ENCODE results near the gene TMEM130. TPM values are rescaled to one million over a fixed set of nuclear protein-coding genes. Genes with fewer than 3 reads are reported as not detected.

TMEM130 gene
- total RNA-seq, 1 experiment from 2014 or later: 1.7 TPM

DNA sequence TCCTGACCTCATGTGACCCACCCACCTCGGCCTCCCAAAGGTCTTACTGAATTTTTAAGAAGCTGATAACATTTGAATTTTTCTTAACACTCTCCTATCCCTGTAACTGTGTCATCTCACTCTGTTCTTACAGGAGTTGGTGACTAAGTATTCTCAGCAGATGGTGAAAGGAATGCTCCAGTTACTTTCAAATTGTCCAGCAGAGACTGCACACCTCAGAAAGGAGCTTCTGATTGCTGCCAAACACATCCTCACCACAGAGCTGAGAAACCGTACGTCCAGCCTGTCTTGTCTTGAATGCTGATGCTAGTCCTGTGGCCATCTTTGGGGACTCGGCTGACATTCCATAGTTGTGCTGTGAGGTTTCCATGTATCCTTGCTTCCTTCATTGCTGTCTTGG lies 33.4 kb upstream of the TMEM130 start:
- Histone ChIP-seq H4K20me1 (ENCODE audit: control insufficient read depth, insufficient read depth, insufficient read length) (no peaks in the 10 kb centered on the region), H2BK15ac (ENCODE audit: low read depth, low read length) (no peak overlapping the region), H2AK5ac (ENCODE audit: insufficient read length, low read length) (no peak overlapping the region), H3K14ac (ENCODE audit: insufficient read depth, low read length) (no peak overlapping the region), H3K27ac (ENCODE audit: insufficient read length, low read depth, low read length) (no peak overlapping the region), H4K91ac (ENCODE audit: insufficient read length, low read depth, low read length) (no peak overlapping the region), H3K4me2 (ENCODE audit: insufficient read depth, insufficient read length, low read length) (no peak overlapping the region), H3T11ph (ENCODE audit: low read length) (no peak overlapping the region), H3K9ac (ENCODE audit: extremely low read depth, insufficient read length, low read length) (no peak overlapping the region), H3K18ac (ENCODE audit: insufficient read length, low read depth, low read length) (no peak overlapping the region), H2BK5ac (ENCODE audit: insufficient read length, low read length) (no peak overlapping the region), H3K4me1 (ENCODE audit: insufficient read depth, low read length) (no peaks in the 10 kb centered on the region), H3K23ac (ENCODE audit: insufficient read length, low read depth, low read length) (no peak overlapping the region), H3K4ac (ENCODE audit: low read depth, low read length) (no peak overlapping the region), H3K79me2 (ENCODE audit: insufficient read depth, low read length) (no peaks in the 10 kb centered on the region), H4K5ac (ENCODE audit: insufficient read length, low read depth, low read length) (no peak overlapping the region), H3K9me3 (ENCODE audit: control insufficient read depth, low read depth, low read length) (peaks cover 8% of the 10 kb centered on the region), H3K56ac (ENCODE audit: insufficient read length, low read depth, low read length) (no peak overlapping the region), H2BK20ac (ENCODE audit: low read depth, low read length, poor library complexity, severe bottlenecking) (no peak overlapping the region), H3K79me1 (ENCODE audit: insufficient read depth, low read depth, low read length, poor library complexity, severe bottlenecking) (no peaks in the 10 kb centered on the region), H2BK12ac (ENCODE audit: insufficient read length, low read depth, low read length) (no peak overlapping the region), H2AFZ (ENCODE audit: low read length) (no peak overlapping the region), H3K23me2 (ENCODE audit: insufficient read length, low read depth, low read length, poor library complexity, severe bottlenecking) (no peaks in the 10 kb centered on the region), H2BK120ac (ENCODE audit: low read depth, low read length, poor library complexity, severe bottlenecking) (no peak overlapping the region), H4K8ac (replicated peaks; ENCODE audit: insufficient read length, low read depth, low read length) (no peak overlapping the region), H3K27me3 (ENCODE audit: insufficient read depth, low read length) (no peaks in the 10 kb centered on the region)
- H3K4me3 Mint-ChIP-seq: no peak overlapping the region
- TF ChIP-seq, protein P1, sequence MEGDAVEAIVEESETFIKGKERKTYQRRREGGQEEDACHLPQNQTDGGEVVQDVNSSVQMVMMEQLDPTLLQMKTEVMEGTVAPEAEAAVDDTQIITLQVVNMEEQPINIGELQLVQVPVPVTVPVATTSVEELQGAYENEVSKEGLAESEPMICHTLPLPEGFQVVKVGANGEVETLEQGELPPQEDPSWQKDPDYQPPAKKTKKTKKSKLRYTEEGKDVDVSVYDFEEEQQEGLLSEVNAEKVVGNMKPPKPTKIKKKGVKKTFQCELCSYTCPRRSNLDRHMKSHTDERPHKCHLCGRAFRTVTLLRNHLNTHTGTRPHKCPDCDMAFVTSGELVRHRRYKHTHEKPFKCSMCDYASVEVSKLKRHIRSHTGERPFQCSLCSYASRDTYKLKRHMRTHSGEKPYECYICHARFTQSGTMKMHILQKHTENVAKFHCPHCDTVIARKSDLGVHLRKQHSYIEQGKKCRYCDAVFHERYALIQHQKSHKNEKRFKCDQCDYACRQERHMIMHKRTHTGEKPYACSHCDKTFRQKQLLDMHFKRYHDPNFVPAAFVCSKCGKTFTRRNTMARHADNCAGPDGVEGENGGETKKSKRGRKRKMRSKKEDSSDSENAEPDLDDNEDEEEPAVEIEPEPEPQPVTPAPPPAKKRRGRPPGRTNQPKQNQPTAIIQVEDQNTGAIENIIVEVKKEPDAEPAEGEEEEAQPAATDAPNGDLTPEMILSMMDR (conservative IDR thresholded peaks at IDR 0.05): no peak
- no peak overlapping the region for H3K27ac Mint-ChIP-seq
- H3K4me1 Mint-ChIP-seq: no peaks in the 10 kb centered on the region
- no CpG with 5 or more reads among the region's 4 CpGs for WGBS (ENCODE audit: extremely low coverage, insufficient read length, low lambda C conversion rate)
- no peaks in the 10 kb centered on the region for H3K27me3 Mint-ChIP-seq (ENCODE audit: low read depth)
- DNase-seq: no peak
- H3K9me3 Mint-ChIP-seq: peaks cover 17 to 22% of the 10 kb centered on the region in 2 experiments
- H3K36me3 Mint-ChIP-seq (ENCODE audit: insufficient read depth in 1 of 3, low read depth in 3 of 3): peaks cover 83 to 96% (median 95%) of the 10 kb centered on the region in 3 experiments
